ENCODE data around the gene ATP2C2. TPM values are rescaled to one million over a fixed set of nuclear protein-coding genes. Genes with fewer than 3 reads are reported as not detected.

The ATP2C2 gene
- total RNA-seq, 1 donor from 2014 or later, result not detected

- Histone ChIP-seq H3F3A (ENCODE audit: low read depth) (no peaks in the 10 kb centered on the region), H3K4me3 (no peak overlapping the region), H3K27ac (no peak overlapping the region), H3K4me1 (peaks cover 5% of the 10 kb centered on the region), H3K9me3 (ENCODE audit: low read depth) (no peaks in the 10 kb centered on the region), H4K20me1 (ENCODE audit: low read depth) (no peaks in the 10 kb centered on the region), H3K27me3 (no peaks in the 10 kb centered on the region), H3K4me2 (no peak overlapping the region), H3K79me2 (ENCODE audit: low read depth) (peaks cover 5% of the 10 kb centered on the region), H3K36me3 (no peaks in the 10 kb centered on the region), H3K9ac (no peak overlapping the region), H2AFZ (replicated peaks) (no peak overlapping the region)
- Mint-ChIP-seq H3K9me3 (no peaks in the 10 kb centered on the region), H3K27me3 (ENCODE audit: insufficient read depth, low read depth) (peaks cover 16% of the 10 kb centered on the region), H3K36me3 (no peaks in the 10 kb centered on the region), H3K4me3 (no peak overlapping the region), H3K27ac (no peak overlapping the region), H3K4me1 (peaks cover 50% of the 10 kb centered on the region)
- TF ChIP-seq, protein P1, sequence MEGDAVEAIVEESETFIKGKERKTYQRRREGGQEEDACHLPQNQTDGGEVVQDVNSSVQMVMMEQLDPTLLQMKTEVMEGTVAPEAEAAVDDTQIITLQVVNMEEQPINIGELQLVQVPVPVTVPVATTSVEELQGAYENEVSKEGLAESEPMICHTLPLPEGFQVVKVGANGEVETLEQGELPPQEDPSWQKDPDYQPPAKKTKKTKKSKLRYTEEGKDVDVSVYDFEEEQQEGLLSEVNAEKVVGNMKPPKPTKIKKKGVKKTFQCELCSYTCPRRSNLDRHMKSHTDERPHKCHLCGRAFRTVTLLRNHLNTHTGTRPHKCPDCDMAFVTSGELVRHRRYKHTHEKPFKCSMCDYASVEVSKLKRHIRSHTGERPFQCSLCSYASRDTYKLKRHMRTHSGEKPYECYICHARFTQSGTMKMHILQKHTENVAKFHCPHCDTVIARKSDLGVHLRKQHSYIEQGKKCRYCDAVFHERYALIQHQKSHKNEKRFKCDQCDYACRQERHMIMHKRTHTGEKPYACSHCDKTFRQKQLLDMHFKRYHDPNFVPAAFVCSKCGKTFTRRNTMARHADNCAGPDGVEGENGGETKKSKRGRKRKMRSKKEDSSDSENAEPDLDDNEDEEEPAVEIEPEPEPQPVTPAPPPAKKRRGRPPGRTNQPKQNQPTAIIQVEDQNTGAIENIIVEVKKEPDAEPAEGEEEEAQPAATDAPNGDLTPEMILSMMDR (IDR thresholded peaks at IDR 0.05), result no peak
- no peak for TF ChIP-seq EZH2phosphoT487 (IDR thresholded peaks at IDR 0.05)
- TF ChIP-seq EZH2 (IDR thresholded peaks at IDR 0.05), result no peak
- no peak for DNase-seq (ENCODE audit: low spot score)
Measured at GRCh38 chr16:84508502-84508901, 140.2 kb downstream of the ATP2C2 start.

GRCh38 chr16:84509032-84509950, 141.0 kb downstream of the ATP2C2 start:
- H3K4me1 Mint-ChIP-seq, result peaks cover 48% of the 10 kb centered on the region
- H3K4me1 ChIP-seq, result peaks cover 5% of the 10 kb centered on the region
- H3K9ac ChIP-seq, result no peak overlapping the region
- H3K9me3 ChIP-seq (ENCODE audit: low read depth), result no peaks in the 10 kb centered on the region
- no peak overlapping the region for H3K4me3 ChIP-seq
- no peak overlapping the region for H2AFZ ChIP-seq (replicated peaks)
- no peak overlapping the region for H3K4me2 ChIP-seq
- no peaks in the 10 kb centered on the region for H3K79me2 ChIP-seq (ENCODE audit: low read depth)
- no peaks in the 10 kb centered on the region for H3F3A ChIP-seq (ENCODE audit: low read depth)
- TF ChIP-seq EZH2 (IDR thresholded peaks at IDR 0.05) (no peak), EZH2phosphoT487 (IDR thresholded peaks at IDR 0.05) (no peak)
- TF ChIP-seq, protein P1 (IDR thresholded peaks at IDR 0.05), result no peak
- H3K36me3 Mint-ChIP-seq, result no peaks in the 10 kb centered on the region
- DNase-seq (ENCODE audit: low spot score), result no peak
- no peaks in the 10 kb centered on the region for H3K27me3 ChIP-seq
- no peak overlapping the region for H3K27ac ChIP-seq
- H3K9me3 Mint-ChIP-seq, result no peaks in the 10 kb centered on the region
- peak overlapping the region; percentile 37 for H3K4me3 Mint-ChIP-seq
- H3K36me3 ChIP-seq, result no peaks in the 10 kb centered on the region
- H3K27me3 Mint-ChIP-seq (ENCODE audit: insufficient read depth, low read depth), result peaks cover 16% of the 10 kb centered on the region
- no peaks in the 10 kb centered on the region for H4K20me1 ChIP-seq (ENCODE audit: low read depth)
- H3K27ac Mint-ChIP-seq, result peak overlapping the region; percentile 67

DNA sequence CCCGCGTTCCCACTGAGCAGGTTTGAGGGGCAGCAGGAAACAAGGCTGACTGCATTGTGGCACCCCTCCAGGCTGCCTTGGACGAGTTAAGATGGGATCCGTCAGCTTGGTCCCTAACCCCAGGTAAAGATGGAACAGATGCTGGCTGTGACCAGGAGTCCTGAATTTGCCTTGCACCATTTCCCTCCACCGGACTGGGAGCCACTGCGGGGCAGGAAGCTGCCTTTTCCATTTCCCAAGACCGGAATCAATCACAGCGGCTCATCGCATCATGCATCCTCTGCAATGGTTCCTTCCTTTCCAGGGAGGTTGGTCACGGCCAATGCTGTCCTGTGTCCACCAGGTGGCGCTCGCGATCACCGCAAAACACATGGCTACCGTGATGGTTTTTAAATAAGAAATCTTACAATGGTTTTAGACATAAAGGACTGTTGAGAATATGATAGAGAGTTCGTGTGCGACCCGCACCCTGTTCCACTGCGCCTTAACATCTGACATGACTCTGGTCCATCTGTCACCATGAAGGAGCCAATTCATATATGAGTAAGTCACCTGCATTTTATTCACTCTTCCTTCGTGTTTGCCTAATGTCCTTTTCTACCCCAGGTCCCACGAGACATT, 143.0 kb downstream of the ATP2C2 start:
- peak overlapping the region; percentile 52 for H3K4me3 Mint-ChIP-seq
- Histone ChIP-seq H3K27me3 (no peaks in the 10 kb centered on the region), H3K79me2 (ENCODE audit: low read depth) (no peaks in the 10 kb centered on the region), H3K4me2 (peak overlapping the region; percentile 52), H3K9ac (no peak overlapping the region), H2AFZ (replicated peaks) (peak overlapping the region; percentile 26), H3K4me1 (peaks cover 10% of the 10 kb centered on the region), H3F3A (ENCODE audit: low read depth) (peaks cover 6% of the 10 kb centered on the region), H3K4me3 (no peak overlapping the region), H3K9me3 (ENCODE audit: low read depth) (no peaks in the 10 kb centered on the region), H3K27ac (no peak overlapping the region), H3K36me3 (no peaks in the 10 kb centered on the region), H4K20me1 (ENCODE audit: low read depth) (no peaks in the 10 kb centered on the region)
- no peaks in the 10 kb centered on the region for H3K36me3 Mint-ChIP-seq
- peaks cover 55% of the 10 kb centered on the region for H3K4me1 Mint-ChIP-seq
- peaks cover 17% of the 10 kb centered on the region for H3K27me3 Mint-ChIP-seq (ENCODE audit: insufficient read depth, low read depth)
- TF ChIP-seq EZH2 (IDR thresholded peaks at IDR 0.05) (no peak), EZH2phosphoT487 (IDR thresholded peaks at IDR 0.05) (no peak)
- TF ChIP-seq, protein P1 (IDR thresholded peaks at IDR 0.05), result peak; percentile 98
- peak; percentile 84 for DNase-seq (ENCODE audit: low spot score)
- H3K27ac Mint-ChIP-seq, result peak overlapping the region; percentile 42
- no peaks in the 10 kb centered on the region for H3K9me3 Mint-ChIP-seq

Data from neural progenitor cell (in vitro differentiated cells).